NCI-H82 (cell line): ENCODE data around the gene ATP12A.
A peak's percentile ranks its signal among the peaks of the same experiment; 100 is the strongest.
"Not testable (repeated sequence)": the region's sequence is repeated elsewhere in the genome, so short reads cannot be mapped to it uniquely, and the experiment has no call there.

Source experiments
- DNase-seq: peaks from one replicate; lab custom pipeline; 2025; lab: John Stamatoyannopoulos, UW

Gene ATP12A

DNA sequence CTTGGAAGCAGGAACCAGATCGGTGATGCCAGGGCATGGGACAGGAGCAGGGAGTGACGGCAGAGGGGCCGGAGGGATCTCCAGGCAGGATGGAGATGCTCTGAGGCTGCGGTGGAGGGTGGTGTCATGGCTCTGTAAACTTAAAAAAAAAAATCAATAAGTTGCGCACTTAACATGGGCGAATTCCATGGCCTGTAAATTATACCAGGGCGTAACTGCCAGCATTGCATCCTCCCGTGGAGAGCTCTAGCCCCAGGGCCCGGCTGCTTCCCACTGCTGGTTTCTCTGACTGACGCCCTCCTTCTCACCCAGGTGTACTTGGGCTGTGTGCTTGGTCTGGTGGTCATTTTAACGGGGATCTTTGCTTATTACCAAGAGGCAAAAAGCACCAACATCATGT, 8.7 kb downstream of the ATP12A start:
- DNase-seq, result no peak

DNA sequence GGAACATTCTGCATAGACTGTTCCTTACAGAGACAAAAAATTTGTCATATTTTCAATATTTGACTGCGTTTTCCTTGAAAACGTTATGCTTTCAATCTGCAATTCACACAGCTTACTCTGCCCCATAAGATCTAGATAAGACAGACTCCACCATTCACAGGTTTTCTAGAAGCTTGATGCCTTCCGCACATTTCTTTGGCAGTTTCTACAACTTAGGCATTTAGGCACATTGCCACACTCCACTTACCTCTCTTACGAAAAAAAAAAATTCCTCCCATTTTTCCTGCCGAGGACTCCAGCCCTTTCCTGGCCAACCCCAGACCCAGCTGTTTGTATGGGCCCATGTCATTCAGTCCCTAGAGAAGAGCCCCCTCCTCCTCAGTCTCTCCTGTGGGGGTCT, 11.2 kb downstream of the ATP12A start:
- no peak for DNase-seq

DNA sequence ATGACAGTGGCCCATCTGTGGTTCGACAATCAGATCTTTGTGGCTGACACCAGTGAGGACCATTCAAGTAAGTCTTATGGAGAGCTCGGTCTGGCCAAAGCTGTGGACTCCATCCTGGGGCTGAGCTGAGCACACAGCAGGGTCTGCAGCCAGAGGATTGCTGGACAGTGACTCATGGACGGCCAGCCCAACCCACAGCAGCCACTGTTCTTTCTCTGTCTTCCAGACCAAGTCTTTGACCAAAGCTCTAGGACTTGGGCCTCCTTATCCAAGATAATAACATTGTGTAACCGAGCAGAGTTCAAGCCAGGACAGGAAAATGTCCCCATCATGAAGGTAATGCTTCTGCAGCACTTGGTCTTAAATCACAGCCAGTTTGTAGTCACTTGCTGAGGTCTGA, 12.4 kb downstream of the ATP12A start:
- DNase-seq, result no peak

DNA sequence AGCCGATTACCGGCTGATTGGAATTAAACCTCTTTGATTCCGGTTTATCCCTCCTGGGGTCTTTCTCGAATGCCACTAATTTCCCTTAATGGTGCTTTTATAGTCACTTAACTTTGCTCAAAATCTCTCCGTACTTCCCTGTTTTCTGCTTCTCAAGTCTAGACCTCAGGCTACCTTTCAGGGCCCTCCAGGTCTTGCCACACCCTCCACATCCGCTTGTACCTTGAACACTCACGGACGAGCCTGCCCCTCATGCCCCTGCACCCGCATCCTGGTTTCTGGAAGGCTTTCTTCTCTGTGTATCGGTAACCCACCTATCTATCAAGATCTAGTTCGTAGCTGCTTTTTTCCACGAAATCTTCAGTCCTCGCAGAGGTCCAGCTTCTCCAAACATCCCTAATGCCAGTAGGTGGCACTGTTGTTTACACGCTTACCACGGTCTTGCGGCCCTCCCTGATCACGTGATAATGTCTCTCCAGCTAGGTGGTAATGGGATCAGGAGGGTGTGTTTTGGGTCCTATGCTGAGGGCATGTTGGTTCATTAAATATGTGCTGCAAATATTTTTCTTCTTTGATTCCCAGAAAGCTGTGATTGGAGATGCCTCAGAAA, 13.8 kb downstream of the ATP12A start:
- peak; percentile 95 for DNase-seq

DNA sequence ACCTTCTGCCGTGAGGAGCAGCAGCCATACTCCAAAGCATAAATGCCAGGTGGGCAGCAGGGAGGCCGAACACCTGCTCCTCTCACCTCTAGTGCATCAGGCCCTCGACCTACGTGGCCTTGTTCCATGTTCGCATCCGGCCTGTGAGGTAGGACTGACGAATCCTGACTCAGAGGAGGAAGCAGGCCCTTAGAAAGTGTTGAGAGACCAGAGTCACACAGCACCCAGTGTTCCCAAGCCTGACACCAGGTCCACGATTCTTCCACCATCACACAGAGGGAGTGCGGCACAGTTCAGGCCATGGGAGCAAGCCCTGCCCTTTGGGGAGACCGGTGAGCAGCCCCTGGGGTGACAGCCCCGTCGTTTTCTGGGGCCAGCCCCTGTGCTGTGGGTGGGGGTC, 14.7 kb downstream of the ATP12A start:
- DNase-seq, result no peak

DNA sequence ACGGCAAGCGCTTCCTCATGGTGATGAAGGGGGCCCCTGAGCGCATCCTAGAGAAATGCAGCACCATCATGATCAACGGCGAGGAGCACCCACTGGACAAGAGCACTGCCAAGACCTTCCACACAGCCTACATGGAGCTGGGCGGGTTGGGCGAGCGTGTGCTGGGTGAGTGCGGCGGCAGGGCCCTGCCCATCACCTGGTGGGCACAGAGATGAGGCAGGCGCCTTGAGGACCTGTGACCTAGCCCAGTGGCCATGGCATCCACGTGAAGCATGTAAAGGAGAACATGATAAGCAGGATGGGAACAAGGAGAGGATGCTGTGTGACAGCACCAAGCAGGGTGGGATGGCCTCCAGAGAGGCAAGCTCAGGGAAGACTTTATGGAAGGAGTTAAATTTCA, 18.5 kb downstream of the ATP12A start:
- no peak for DNase-seq

DNA sequence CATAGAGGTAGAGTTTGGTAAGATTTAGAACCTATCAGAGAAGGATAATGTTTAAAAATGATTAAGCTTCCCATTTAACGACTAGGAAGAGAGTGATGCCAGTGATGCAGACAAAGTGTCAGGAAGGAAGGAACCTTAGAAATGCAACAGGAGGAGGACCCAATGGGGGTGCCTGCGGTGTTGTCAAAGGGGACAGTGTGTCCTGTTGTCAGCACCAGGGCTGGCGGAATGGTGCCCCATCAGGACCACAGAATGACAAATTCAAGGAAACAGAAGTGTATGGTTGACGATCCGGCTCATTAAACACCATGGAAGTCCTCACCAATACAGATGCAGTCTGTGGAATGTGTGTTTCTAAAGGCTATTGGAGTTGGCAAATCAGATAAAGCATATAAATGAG, 19.3 kb downstream of the ATP12A start:
- no peak for DNase-seq

DNA sequence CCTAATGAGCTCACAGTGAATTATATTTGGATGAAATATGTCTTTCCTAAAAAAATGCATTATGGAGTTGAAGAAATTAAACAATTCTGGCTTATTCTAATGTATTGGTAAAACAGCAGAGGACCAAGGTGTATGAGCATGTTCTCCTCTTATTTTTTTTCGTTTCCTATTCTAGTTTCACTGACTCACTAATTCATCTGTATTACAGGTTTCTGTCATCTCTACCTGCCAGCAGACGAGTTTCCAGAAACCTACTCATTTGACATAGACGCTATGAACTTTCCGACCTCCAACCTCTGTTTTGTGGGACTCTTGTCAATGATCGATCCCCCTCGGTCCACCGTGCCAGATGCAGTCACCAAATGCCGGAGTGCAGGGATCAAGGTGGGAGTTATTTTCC, 20.3 kb downstream of the ATP12A start:
- no peak for DNase-seq

DNA sequence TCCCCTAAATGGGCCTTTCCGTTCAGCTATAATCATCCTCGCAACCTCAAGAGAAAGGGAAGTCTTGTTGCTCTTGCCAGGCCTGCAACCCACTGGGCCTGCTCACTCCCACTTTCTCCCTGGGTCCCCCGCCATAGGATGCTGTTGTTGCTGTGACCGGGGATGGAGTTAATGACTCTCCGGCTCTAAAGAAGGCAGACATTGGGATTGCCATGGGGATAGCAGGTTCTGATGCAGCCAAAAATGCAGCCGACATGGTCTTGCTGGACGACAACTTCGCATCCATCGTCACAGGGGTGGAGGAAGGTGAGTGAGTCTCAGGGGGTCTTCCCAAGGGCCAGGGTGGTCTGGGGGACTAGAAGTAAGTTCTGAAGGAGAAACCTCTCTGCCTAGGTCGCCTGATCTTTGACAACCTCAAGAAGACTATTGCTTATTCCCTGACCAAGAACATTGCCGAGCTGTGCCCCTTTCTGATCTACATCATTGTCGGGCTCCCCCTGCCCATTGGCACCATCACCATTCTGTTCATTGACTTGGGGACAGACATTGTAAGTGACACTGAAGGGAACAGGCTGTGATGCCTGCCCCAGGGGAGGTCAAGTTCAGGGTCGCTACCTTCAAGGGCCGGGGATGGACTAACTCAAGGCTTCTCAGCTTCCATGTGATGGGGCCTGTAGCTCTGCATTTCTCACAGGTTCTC, 26.8 kb downstream of the ATP12A start:
- DNase-seq, result no peak

DNA sequence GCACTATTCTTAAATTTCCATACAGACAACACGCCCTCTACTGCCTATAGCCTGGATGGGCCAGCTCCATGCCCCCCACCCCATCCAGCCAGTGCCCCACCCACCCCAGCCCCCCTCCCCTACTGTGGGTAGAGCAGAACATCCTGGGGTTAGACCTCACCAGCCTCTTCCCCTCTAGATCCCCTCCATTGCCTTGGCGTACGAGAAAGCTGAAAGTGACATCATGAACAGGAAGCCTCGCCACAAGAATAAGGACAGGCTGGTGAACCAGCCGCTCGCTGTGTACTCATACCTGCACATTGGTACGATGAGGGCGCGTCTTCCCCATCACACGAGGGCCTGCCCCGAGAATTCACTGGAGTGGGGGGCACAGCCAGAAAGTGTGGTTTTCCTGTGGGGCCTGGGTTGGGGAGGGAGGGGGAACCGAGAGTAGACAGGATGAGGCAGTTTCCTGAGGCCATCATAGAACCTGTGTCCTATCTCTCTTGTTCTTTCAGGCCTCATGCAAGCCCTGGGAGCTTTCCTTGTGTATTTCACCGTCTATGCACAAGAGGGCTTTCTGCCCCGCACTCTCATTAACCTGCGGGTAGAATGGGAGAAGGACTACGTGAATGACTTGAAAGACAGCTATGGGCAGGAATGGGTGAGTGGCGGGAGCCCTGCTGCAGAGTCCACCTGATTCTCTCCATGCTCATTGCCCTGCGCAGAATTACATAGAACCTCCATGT, 29.1 kb downstream of the ATP12A start:
- DNase-seq, result no peak

DNA sequence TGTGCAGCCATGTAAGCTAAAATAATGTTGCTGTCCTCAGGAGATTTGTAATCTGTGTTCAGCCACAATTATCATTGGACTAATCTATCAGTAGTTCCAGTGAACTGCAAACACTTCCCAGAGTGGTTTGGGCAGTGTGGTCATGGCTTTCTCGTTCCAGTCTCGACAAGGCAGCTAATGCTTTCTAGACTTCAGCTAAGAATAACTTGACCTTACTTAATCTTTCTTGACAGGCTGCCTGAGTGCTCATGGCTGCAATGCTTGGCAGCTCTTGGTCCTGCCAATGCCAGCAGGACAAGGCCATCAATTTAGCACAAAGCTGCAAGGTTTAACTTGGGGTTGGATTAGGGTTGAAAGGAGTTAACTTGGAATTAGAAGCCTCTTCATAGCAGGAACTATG, 32.8 kb downstream of the ATP12A start:
- DNase-seq, result peak; percentile 34

DNA sequence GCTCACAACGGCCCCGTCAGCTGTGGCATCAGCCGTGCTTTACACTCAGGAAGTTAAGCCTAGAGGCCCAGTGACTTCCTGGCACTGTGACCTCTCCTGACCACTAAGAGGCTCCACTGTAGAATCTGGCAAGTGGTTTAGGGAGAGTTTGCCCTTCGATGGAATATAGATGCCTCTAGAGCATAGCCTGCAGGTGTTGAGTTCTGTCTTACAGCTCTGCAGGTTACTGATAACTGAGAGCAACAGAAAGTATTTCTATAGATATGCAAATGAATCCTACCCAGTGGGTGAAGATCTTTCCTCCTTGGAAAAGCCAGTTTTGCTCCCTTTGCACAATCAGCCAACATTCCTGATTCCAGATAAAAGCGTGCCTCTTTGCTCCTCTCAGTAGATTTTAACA, 35.8 kb downstream of the ATP12A start:
- DNase-seq, result peak; percentile 26

DNA sequence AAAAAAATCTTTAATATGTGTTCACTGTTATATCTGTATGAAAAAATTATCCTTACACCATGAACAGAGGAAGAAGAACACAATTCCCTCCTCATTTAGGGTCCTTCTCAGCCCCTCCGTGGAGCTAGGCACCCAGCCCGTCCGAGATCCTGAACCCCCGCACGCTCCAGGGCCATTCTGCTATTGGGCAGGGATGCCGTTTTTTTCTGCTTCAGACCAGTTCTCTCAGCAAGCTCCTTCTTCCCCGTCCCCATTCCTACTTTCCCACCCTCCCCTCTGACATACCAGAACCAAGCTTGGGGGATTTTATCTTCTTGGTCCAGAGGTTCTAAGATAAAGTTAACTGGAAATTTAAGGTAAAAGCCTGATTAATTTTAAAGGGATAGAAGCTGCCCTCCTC, 36.2 kb downstream of the ATP12A start:
- DNase-seq, result no peak

DNA sequence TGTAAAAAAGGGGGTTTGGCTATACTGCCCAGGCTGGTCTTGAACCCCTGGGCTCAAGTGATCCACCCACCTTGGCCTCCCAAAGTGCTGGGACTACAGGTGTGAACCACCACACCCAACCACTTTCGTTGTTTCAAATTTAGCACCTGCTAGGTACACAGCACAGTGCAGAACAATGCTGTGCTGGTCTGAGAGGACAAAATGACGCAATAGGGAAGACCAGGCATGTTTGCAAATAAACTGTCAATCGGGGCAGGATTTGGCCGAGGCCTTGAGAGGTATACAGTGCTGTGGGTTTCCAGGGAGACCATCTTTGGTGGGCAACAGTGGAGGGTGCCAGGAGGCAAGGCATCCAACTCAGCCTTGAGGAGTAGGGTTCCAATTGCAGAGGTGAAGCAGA, 37.0 kb downstream of the ATP12A start:
- no peak for DNase-seq

DNA sequence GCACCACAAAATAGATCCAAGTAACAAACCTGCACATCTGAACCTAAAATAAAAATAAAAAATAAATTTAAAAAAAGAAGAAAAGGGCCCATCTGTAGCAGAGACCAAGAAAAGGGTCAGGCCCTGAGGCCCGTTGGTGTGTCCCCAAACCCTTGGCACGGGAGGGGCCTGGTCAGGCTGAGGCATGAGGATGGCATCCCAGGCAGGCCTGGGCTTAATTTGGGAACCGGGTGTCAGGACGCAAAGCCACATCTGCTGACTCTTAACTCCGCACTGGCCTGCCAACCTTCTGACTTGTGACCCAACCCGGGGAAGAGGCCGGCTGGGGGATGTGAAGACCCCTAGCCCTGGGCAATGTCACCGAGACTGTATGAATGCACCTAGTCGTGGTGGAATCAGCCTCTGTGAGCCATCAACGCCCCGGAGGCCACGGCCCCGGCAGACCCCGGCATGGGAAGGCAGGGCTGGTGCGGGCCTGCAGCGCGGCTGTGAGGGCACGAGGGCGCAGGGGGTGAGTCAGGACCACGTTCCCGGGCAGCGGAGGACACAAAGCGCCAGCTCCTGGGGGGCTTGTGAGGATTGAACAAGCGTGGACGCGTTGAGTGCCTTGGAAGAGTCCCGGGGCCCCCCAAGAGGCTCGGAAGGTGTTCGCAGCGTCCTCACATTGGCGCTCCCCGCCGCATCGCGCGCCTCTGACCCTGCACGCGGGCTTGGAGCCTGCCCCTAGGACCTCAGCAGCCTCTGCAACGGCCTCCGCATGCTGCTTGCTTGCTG, 38.2 kb downstream of the ATP12A start:
- no peak for DNase-seq

DNA sequence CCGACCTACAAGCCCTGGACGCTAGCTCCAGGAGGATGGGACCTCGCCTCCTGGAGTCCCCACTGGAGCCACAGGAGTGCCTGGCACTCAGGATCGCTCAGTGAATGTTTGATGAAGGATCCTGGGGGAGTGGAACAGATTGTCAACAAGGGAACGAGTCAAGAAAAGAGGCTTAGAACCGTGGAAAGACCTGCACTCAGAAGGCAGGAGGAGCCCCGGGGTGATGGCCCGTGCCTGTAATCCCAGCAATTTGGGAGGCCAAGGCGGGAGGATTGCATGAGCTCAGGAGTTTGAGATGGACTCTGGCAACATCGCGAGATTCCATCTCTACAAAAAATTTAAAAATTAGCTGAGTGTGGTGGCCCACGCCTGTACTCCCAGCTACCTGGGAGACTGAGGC, 38.9 kb downstream of the ATP12A start:
- DNase-seq, result no peak

DNA sequence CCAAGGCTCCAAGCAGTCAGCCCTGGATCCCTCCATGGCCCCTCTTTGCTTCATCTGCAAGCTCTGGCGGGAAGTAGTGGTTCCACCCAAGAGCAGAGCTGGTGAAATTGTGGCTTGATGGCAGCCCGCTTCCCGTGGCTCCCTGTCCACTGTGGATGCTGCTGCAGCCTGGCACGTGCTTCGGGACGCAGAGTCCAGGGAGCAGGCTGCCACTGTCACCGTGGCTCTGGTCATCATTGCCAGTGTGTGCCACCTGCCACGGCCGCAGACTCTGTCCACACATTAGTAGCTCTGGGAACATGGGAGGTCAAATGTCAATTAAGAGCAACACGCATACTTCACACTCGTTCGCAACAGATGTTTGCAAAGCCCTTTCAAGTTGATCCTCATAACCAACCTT, 43.0 kb downstream of the ATP12A start:
- DNase-seq, result no peak

DNA sequence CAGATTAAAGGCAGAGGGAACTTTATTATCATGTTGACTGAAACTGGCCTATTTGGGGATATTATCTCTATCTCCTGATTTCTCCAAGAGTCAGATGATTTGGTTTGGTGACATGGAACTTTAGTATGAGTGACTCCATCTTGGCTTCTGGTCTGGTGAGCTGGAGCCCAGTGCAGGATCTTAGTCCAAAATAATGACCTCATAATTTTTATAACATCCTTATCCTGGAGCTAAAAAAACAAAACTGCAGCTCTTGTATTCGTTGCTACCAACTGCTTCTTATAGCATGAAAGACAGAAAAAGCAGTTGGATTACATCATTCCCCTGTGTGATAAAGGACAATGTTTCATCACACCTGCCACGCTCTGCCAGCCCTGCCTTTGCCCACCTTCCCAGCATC, 44.5 kb downstream of the ATP12A start:
- no peak for DNase-seq

DNA sequence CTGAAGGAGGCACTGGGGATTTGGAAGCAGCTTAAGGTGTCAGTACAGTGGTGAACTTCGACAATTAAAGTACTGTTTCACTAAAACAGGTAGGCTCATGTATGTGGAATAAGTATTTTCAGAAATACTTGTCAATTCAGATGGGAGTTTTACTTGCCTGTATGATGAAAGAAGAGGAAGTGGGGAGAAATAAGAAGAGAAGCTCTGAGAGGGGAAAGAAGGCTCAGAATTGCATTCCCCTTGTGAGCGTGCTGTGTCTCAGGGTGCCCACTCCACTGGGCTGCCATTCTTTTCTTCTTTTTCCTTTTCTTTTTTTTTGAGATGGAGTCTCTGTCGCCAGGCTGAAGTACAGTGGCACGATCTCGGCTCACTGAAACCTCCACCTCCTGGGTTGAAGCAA, 45.2 kb downstream of the ATP12A start:
- no peak for DNase-seq

DNA sequence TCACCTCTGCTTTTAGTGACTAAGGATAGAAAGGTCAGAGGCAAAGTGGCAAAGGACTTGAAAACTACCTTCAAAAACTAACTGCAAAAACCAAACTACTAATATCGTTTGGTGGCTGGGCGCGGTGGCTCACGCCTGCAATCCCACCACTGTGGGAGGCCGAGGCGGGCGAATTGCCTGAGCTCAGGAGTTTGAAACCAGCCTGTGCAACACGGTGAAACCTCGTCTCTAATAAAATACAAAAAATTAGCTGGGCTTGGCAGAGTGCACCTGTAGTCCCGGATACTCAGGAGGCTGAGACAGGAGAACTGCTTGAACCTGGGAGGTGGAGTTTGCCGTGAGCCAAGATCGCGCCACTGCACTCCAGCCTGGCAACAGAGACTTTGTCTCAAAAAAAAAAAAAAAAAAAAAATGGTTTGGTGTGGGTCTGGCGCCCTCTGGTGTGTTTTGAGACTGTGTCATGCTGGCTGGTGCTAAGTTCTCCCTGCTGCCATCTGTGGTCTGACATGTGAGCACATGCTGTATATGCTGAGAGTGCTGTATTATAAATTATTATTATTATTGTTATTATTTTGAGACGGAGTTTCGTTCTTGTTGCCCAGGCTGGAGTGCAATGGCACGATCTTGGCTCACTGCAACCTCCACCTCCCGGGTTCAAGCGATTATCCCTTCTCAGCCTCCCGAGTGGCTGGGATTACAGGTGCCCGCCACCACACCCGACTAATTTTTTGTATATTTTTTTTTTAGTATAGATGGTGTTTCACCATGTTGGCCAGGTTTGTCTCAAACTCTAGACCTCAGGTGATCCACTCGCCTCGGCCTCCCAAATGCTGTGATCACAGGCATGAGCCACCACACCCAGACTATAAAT, 47.8 kb downstream of the ATP12A start:
- peak; percentile 91 for DNase-seq

DNA sequence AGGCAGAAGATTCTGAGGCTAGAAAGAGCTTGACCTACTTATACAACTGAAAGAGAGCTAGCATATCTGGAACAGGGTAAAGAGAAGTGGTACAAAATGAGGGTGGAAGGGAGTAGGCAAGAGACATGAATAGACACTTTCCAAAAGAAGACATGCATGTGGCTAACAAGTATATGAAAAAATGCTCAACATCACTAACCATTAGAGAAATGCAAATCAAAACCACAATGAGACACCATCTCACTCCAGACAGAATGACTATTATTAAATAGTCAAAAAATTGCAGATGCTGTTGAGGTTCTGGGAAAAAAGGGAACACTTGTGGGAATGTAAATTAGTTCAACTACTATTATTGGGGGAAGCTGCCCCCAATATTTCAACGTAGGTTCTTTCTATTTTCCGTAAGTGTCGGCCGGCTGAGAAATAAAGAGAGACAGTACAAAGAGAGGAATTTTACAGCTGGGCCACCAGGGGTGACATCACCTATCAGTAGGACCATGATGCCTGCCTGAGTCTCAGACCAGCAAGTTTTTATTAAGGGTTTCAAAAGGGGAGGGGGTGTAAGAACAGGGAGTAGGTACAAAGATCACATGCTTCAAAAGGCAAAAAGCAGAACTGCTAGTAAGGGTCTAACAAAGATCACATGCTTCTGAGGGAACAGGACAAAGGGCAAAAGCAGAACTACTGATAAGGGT, 50.8 kb downstream of the ATP12A start:
- not testable (repeated sequence) for DNase-seq
